GM08714 (cell line): Measurements from ENCODE around the gene SEMA3D.
A peak's percentile ranks its signal among the peaks of the same experiment; 100 is the strongest.

ENCODE experiments used
- H3K4me3 ChIP-seq: fragments of 200-500 bp; sonication (Bioruptor generic); 2 replicates; pipeline ENCODE4 v1.5.1; 2014; ENCODE audit warnings: mild to moderate bottlenecking, low read length, inconsistent platforms
- ZNF274 ChIP-seq: IDR thresholded peaks from 2 replicates; pipeline ENCODE4 v1.6.1; 2012; ENCODE audit warnings: mild to moderate bottlenecking, low read depth, low read length

The SEMA3D gene

GRCh38 chr7:85186521-85187241 is at the start of gene SEMA3D:
SEMA3D (minus strand) TSS chr7:85187056; CDS start chr7:85121891, 65,165 bp downstream.
- TF ChIP-seq ZNF274: no peak
- H3K4me3 ChIP-seq: peak within 1 kb of the TSS; percentile 33

- H3K4me3 ChIP-seq: no peak overlapping the region
- no peak for TF ChIP-seq ZNF274
Measured at GRCh38 chr7:85234730-85235129, 47.9 kb upstream of the SEMA3D start.

GRCh38 chr7:85232068-85232467 is 45.2 kb upstream of the SEMA3D start:
- no peak for TF ChIP-seq ZNF274
- H3K4me3 ChIP-seq: no peak overlapping the region

- no peak for TF ChIP-seq ZNF274
- H3K4me3 ChIP-seq: no peak overlapping the region
Measured at GRCh38 chr7:85230623-85231022, 43.8 kb upstream of the SEMA3D start.

GRCh38 chr7:85229544-85229943 is 42.7 kb upstream of the SEMA3D start:
- no peak for TF ChIP-seq ZNF274
- no peak overlapping the region for H3K4me3 ChIP-seq

GRCh38 chr7:85226361-85227085 is 39.7 kb upstream of the SEMA3D start:
- no peak overlapping the region for H3K4me3 ChIP-seq

GRCh38 chr7:85224171-85224570 is 37.3 kb upstream of the SEMA3D start:
- no peak for TF ChIP-seq ZNF274
- no peak overlapping the region for H3K4me3 ChIP-seq

More at GRCh38 chr7:85226361-85227085, 39.7 kb upstream of the SEMA3D start:
- no peak for TF ChIP-seq ZNF274

- TF ChIP-seq ZNF274: no peak
- H3K4me3 ChIP-seq: no peak overlapping the region
Measured at GRCh38 chr7:85222522-85222921, 35.7 kb upstream of the SEMA3D start.

GRCh38 chr7:85221796-85222195 is 34.9 kb upstream of the SEMA3D start:
- no peak for TF ChIP-seq ZNF274
- H3K4me3 ChIP-seq: no peak overlapping the region

- no peak overlapping the region for H3K4me3 ChIP-seq
- TF ChIP-seq ZNF274: no peak
Measured at GRCh38 chr7:85220651-85221050, 33.8 kb upstream of the SEMA3D start.

- TF ChIP-seq ZNF274: no peak
- H3K4me3 ChIP-seq: no peak overlapping the region
Measured at GRCh38 chr7:85220023-85220422, 33.2 kb upstream of the SEMA3D start.

- TF ChIP-seq ZNF274: no peak
- H3K4me3 ChIP-seq: no peak overlapping the region
Measured at GRCh38 chr7:85217085-85217484, 30.2 kb upstream of the SEMA3D start.

- TF ChIP-seq ZNF274: no peak
- no peak overlapping the region for H3K4me3 ChIP-seq
Measured at GRCh38 chr7:85215098-85215497, 28.2 kb upstream of the SEMA3D start.

- no peak overlapping the region for H3K4me3 ChIP-seq
- TF ChIP-seq ZNF274: no peak
Measured at GRCh38 chr7:85213500-85213899, 26.6 kb upstream of the SEMA3D start.

- H3K4me3 ChIP-seq: no peak overlapping the region
- no peak for TF ChIP-seq ZNF274
Measured at GRCh38 chr7:85205754-85206153, 18.9 kb upstream of the SEMA3D start.
